GM12874 (cell line): ENCODE measurements around the gene KRTAP19-6.

Source experiments
- CTCF ChIP-seq: IDR thresholded peaks from 2 replicates; pipeline ENCODE4 v1.5.1; 2011; ENCODE audit warnings: low read depth, mild to moderate bottlenecking, control low read depth, low read length, moderate library complexity; ENCODE audit not compliant: insufficient read depth

KRTAP19-6 gene

GRCh38 chr21:30515681-30516080 is 26.0 kb downstream of the KRTAP19-6 start:
- no peak for TF ChIP-seq CTCF

- peak; percentile 32; the same call in 1 of the 2 replicates for TF ChIP-seq CTCF
These were observed 36.0 kb downstream of the KRTAP19-6 start for GRCh38 chr21:30505621-30506205.

GRCh38 chr21:30502041-30502440 is 39.6 kb downstream of the KRTAP19-6 start, which contains the start of gene KRTAP19-5:
KRTAP19-5 (minus strand) TSS chr21:30502141; CDS start chr21:30502090, 51 bp downstream.
- TF ChIP-seq CTCF: no peak

- no peak for TF ChIP-seq CTCF
These were observed 44.6 kb downstream of the KRTAP19-6 start, which contains the start of gene KRTAP19-4 for GRCh38 chr21:30497065-30497464. KRTAP19-4 (minus strand) TSS chr21:30497165; CDS start chr21:30497110, 55 bp downstream.

- TF ChIP-seq CTCF: no peak
These were observed 49.7 kb downstream of the KRTAP19-6 start, which contains the start of gene KRTAP19-3 for GRCh38 chr21:30491963-30492428. KRTAP19-3 (minus strand) TSS chr21:30492013; CDS start chr21:30491957, 56 bp downstream.
